ENCODE data around the gene NES.

NES gene

GRCh38 chr1:156708218-156708661 lies 31.0 kb upstream of the NES start:
- H3K9me3 ChIP-seq (ENCODE audit: control insufficient read depth, insufficient read depth, low read length): no peaks in the 10 kb centered on the region
- H3K4me3 ChIP-seq (ENCODE audit: low read depth, low read length): peak overlapping the region; percentile 82
- peaks cover 11% of the 10 kb centered on the region for H3K27me3 ChIP-seq (ENCODE audit: control insufficient read depth, insufficient read depth, low read length)
- no peaks in the 10 kb centered on the region for H3K36me3 ChIP-seq (ENCODE audit: control insufficient read depth, insufficient read depth, low read length)
- no peak overlapping the region for H3K9ac ChIP-seq (ENCODE audit: low read depth, low read length)
- H3K4me1 ChIP-seq (ENCODE audit: control insufficient read depth, insufficient read depth, low read length): peaks cover 33% of the 10 kb centered on the region

- no peaks in the 10 kb centered on the region for H3K36me3 ChIP-seq (ENCODE audit: control insufficient read depth, insufficient read depth, low read length)
- peaks cover 11% of the 10 kb centered on the region for H3K27me3 ChIP-seq (ENCODE audit: control insufficient read depth, insufficient read depth, low read length)
- H3K9ac ChIP-seq (ENCODE audit: low read depth, low read length): no peak overlapping the region
- H3K9me3 ChIP-seq (ENCODE audit: control insufficient read depth, insufficient read depth, low read length): no peaks in the 10 kb centered on the region
- peak overlapping the region; percentile 82 for H3K4me3 ChIP-seq (ENCODE audit: low read depth, low read length)
- peaks cover 36% of the 10 kb centered on the region for H3K4me1 ChIP-seq (ENCODE audit: control insufficient read depth, insufficient read depth, low read length)
These were observed 30.4 kb upstream of the NES start for GRCh38 chr1:156707417-156708217.

- Histone ChIP-seq H3K4me1 (ENCODE audit: control insufficient read depth, insufficient read depth, low read length) (peaks cover 36% of the 10 kb centered on the region), H3K27me3 (ENCODE audit: control insufficient read depth, insufficient read depth, low read length) (peaks cover 11% of the 10 kb centered on the region), H3K36me3 (ENCODE audit: control insufficient read depth, insufficient read depth, low read length) (no peaks in the 10 kb centered on the region), H3K9ac (ENCODE audit: low read depth, low read length) (peak overlapping the region; percentile 60), H3K9me3 (ENCODE audit: control insufficient read depth, insufficient read depth, low read length) (no peaks in the 10 kb centered on the region), H3K4me3 (ENCODE audit: low read depth, low read length) (peak overlapping the region; percentile 82)
These were observed 29.6 kb upstream of the NES start for GRCh38 chr1:156706657-156707416.

- H3K9me3 ChIP-seq (ENCODE audit: control insufficient read depth, insufficient read depth, low read length): no peaks in the 10 kb centered on the region
- peak overlapping the region; percentile 85 for H3K4me3 ChIP-seq (ENCODE audit: low read depth, low read length)
- H3K27me3 ChIP-seq (ENCODE audit: control insufficient read depth, insufficient read depth, low read length): peaks cover 11% of the 10 kb centered on the region
- peak overlapping the region; percentile 60 for H3K9ac ChIP-seq (ENCODE audit: low read depth, low read length)
- H3K4me1 ChIP-seq (ENCODE audit: control insufficient read depth, insufficient read depth, low read length): peaks cover 36% of the 10 kb centered on the region
- peaks cover 5% of the 10 kb centered on the region for H3K36me3 ChIP-seq (ENCODE audit: control insufficient read depth, insufficient read depth, low read length)
These were observed 28.9 kb upstream of the NES start for GRCh38 chr1:156705918-156706656.

- Histone ChIP-seq H3K4me1 (ENCODE audit: control insufficient read depth, insufficient read depth, low read length) (peaks cover 32% of the 10 kb centered on the region), H3K27me3 (ENCODE audit: control insufficient read depth, insufficient read depth, low read length) (peaks cover 11% of the 10 kb centered on the region), H3K36me3 (ENCODE audit: control insufficient read depth, insufficient read depth, low read length) (peaks cover 11% of the 10 kb centered on the region), H3K9ac (ENCODE audit: low read depth, low read length) (peak within 1 kb of the TSS; percentile 79), H3K4me3 (ENCODE audit: low read depth, low read length) (peak within 1 kb of the TSS; percentile 85), H3K9me3 (ENCODE audit: control insufficient read depth, insufficient read depth, low read length) (no peaks in the 10 kb centered on the region)
These were observed 28.2 kb upstream of the NES start, which contains the start of gene CRABP2 for GRCh38 chr1:156705321-156705917. Gene CRABP2 (minus strand): TSS chr1:156705583. CDS start chr1:156705446, 137 bp downstream.

GRCh38 chr1:156704930-156705320 lies 27.7 kb upstream of the NES start:
- H3K4me1 ChIP-seq (ENCODE audit: control insufficient read depth, insufficient read depth, low read length): peaks cover 27% of the 10 kb centered on the region
- H3K4me3 ChIP-seq (ENCODE audit: low read depth, low read length): peak overlapping the region; percentile 85
- peaks cover 11% of the 10 kb centered on the region for H3K27me3 ChIP-seq (ENCODE audit: control insufficient read depth, insufficient read depth, low read length)
- H3K9me3 ChIP-seq (ENCODE audit: control insufficient read depth, insufficient read depth, low read length): no peaks in the 10 kb centered on the region
- peak overlapping the region; percentile 79 for H3K9ac ChIP-seq (ENCODE audit: low read depth, low read length)
- peaks cover 16% of the 10 kb centered on the region for H3K36me3 ChIP-seq (ENCODE audit: control insufficient read depth, insufficient read depth, low read length)

GRCh38 chr1:156704166-156704711 lies 27.0 kb upstream of the NES start:
- peaks cover 22% of the 10 kb centered on the region for H3K36me3 ChIP-seq (ENCODE audit: control insufficient read depth, insufficient read depth, low read length)
- peak overlapping the region; percentile 85 for H3K4me3 ChIP-seq (ENCODE audit: low read depth, low read length)
- no peaks in the 10 kb centered on the region for H3K9me3 ChIP-seq (ENCODE audit: control insufficient read depth, insufficient read depth, low read length)
- peaks cover 11% of the 10 kb centered on the region for H3K27me3 ChIP-seq (ENCODE audit: control insufficient read depth, insufficient read depth, low read length)
- H3K4me1 ChIP-seq (ENCODE audit: control insufficient read depth, insufficient read depth, low read length): peaks cover 20% of the 10 kb centered on the region
- H3K9ac ChIP-seq (ENCODE audit: low read depth, low read length): peak overlapping the region; percentile 5

- H3K9me3 ChIP-seq (ENCODE audit: control insufficient read depth, insufficient read depth, low read length): no peaks in the 10 kb centered on the region
- H3K9ac ChIP-seq (ENCODE audit: low read depth, low read length): peak overlapping the region; percentile 5
- H3K4me1 ChIP-seq (ENCODE audit: control insufficient read depth, insufficient read depth, low read length): peaks cover 15% of the 10 kb centered on the region
- H3K27me3 ChIP-seq (ENCODE audit: control insufficient read depth, insufficient read depth, low read length): peaks cover 11% of the 10 kb centered on the region
- H3K4me3 ChIP-seq (ENCODE audit: low read depth, low read length): peak overlapping the region; percentile 85
- peaks cover 26% of the 10 kb centered on the region for H3K36me3 ChIP-seq (ENCODE audit: control insufficient read depth, insufficient read depth, low read length)
These were observed 26.5 kb upstream of the NES start for GRCh38 chr1:156703741-156704140.

- H3K27me3 ChIP-seq (ENCODE audit: control insufficient read depth, insufficient read depth, low read length): peaks cover 11% of the 10 kb centered on the region
- H3K9me3 ChIP-seq (ENCODE audit: control insufficient read depth, insufficient read depth, low read length): no peaks in the 10 kb centered on the region
- peak overlapping the region; percentile 5 for H3K9ac ChIP-seq (ENCODE audit: low read depth, low read length)
- peak overlapping the region; percentile 85 for H3K4me3 ChIP-seq (ENCODE audit: low read depth, low read length)
- peaks cover 11% of the 10 kb centered on the region for H3K4me1 ChIP-seq (ENCODE audit: control insufficient read depth, insufficient read depth, low read length)
- peaks cover 29% of the 10 kb centered on the region for H3K36me3 ChIP-seq (ENCODE audit: control insufficient read depth, insufficient read depth, low read length)
These were observed 26.1 kb upstream of the NES start for GRCh38 chr1:156703336-156703735.

- no peak overlapping the region for H3K9ac ChIP-seq (ENCODE audit: low read depth, low read length)
- H3K4me3 ChIP-seq (ENCODE audit: low read depth, low read length): no peak overlapping the region
- no peaks in the 10 kb centered on the region for H3K9me3 ChIP-seq (ENCODE audit: control insufficient read depth, insufficient read depth, low read length)
- peaks cover 11% of the 10 kb centered on the region for H3K27me3 ChIP-seq (ENCODE audit: control insufficient read depth, insufficient read depth, low read length)
- peaks cover 31% of the 10 kb centered on the region for H3K36me3 ChIP-seq (ENCODE audit: control insufficient read depth, insufficient read depth, low read length)
- H3K4me1 ChIP-seq (ENCODE audit: control insufficient read depth, insufficient read depth, low read length): peaks cover 7% of the 10 kb centered on the region
These were observed 23.7 kb upstream of the NES start for GRCh38 chr1:156700736-156701531.

Data from iPS-15b (cell line).